Panc1 (cell line): ENCODE data around the gene EDC3. TPM values are rescaled to one million over a fixed set of nuclear protein-coding genes. Genes with fewer than 3 reads are reported as not detected.

Source experiments
- ATAC-seq: fragments of 200-7000 bp; cut with Tn5 transposase; 2 replicates; pipeline ENCODE4 v1.9.1; 2020; ENCODE audit warnings: mild to moderate bottlenecking, moderate library complexity
- BruUV-seq: library from RNA; stranded (reverse); fragments of 400-500 nt; replicated peaks from 2 replicates; lab custom pipeline; 2021; lab: Mats Ljungman, UMichigan
- CTCF ChIA-PET: fragments of 300-600 bp; sonication (Branson Sonifier 250); formaldehyde crosslinking; loops from one replicate; lab custom pipeline; 2022; ENCODE audit warnings: antibody characterized with exemption; lab: Charles Lee
- POLR2A ChIA-PET: fragments of 300-600 bp; sonication (Branson Sonifier 250); formaldehyde crosslinking; loops from one replicate; lab custom pipeline; 2022; ENCODE audit warnings: antibody characterized with exemption; lab: Charles Lee
- DNase-seq: peaks from one replicate; pipeline ENCODE4 v3.0.0-alpha.2; 2010; ENCODE audit warnings: low read depth, low spot score
- H3K27ac ChIP-seq: 2 replicates; pipeline ENCODE4 v1.5.1; 2011; ENCODE audit warnings: mild to moderate bottlenecking, low read length, inconsistent platforms
- H3K27me3 ChIP-seq: fragments of 200-500 bp; sonication (Bioruptor generic); 2 replicates; pipeline ENCODE4 v1.6.0; 2014; ENCODE audit warnings: low read length, inconsistent platforms; ENCODE audit not compliant: control insufficient read depth, insufficient read depth
- H3K36me3 ChIP-seq: fragments of 200-500 bp; sonication (Bioruptor generic); 2 replicates; pipeline ENCODE4 v1.5.1; 2014; ENCODE audit warnings: inconsistent platforms, mild to moderate bottlenecking, low read length, moderate library complexity; ENCODE audit not compliant: control insufficient read depth, insufficient read depth
- H3K4me1 ChIP-seq: 2 replicates; pipeline ENCODE4 v1.5.1; 2011; ENCODE audit warnings: inconsistent platforms, mild to moderate bottlenecking, low read length, moderate library complexity; ENCODE audit not compliant: control insufficient read depth, insufficient read depth
- H3K4me3 ChIP-seq, 2 experiments: 2 replicates each; pipeline ENCODE4 v1.5.1; 2011 to 2012; ENCODE audit warnings: low read depth in 2 of 2, low read length in 2 of 2, mild to moderate bottlenecking in 2 of 2, inconsistent platforms in 1 of 2, moderate library complexity in 1 of 2
- H3K9me3 ChIP-seq: fragments of 200-500 bp; sonication (Bioruptor generic); 2 replicates; pipeline ENCODE4 v1.5.1; 2014; ENCODE audit warnings: low read depth, mild to moderate bottlenecking, inconsistent platforms, low read length, moderate library complexity; ENCODE audit not compliant: control insufficient read depth, insufficient read depth
- POLR2AphosphoS5 ChIP-seq: IDR thresholded peaks from 2 replicates; pipeline ENCODE4 v1.6.1; 2012; ENCODE audit warnings: mild to moderate bottlenecking, low read depth, low read length, moderate library complexity
- SIN3A ChIP-seq: IDR thresholded peaks from 2 replicates; pipeline ENCODE4 v1.6.1; 2012; ENCODE audit warnings: low read depth, mild to moderate bottlenecking, low read length, moderate library complexity, borderline replicate concordance; ENCODE audit not compliant: insufficient read depth
- TCF7L2 ChIP-seq: IDR thresholded peaks from 2 replicates; pipeline ENCODE4 v1.6.1; 2011; ENCODE audit warnings: mild to moderate bottlenecking, low read depth, low read length, inconsistent platforms
- in situ Hi-C: cut with HindIII; loops from 2 replicates; pipeline ENCODE4 v1.10.0; 2016; ENCODE audit warnings: low sequenced_read_pairs, low pct_unique_long_range_greater_than_20kb
- intact Hi-C: fragments of 100-400 bp; cut with micrococcal nuclease; formaldehyde crosslinking; loops from one replicate; pipeline ENCODE4 v1.10.0; 2022; ENCODE audit not compliant: unreplicated experiment
- total RNA-seq: library from RNA; stranded (reverse); gene quantifications from one replicate; pipeline ENCODE4 v1.2.1, GENCODE V29; 2021; ENCODE audit not compliant: unreplicated experiment
- TF ChIP-seq, protein P1 (sequence below): fragments of 450-650 bp; IDR thresholded peaks from 2 replicates; pipeline ENCODE4 v1.5.1; 2017; ENCODE audit warnings: mild to moderate bottlenecking
- TF ChIP-seq, protein P2 (sequence below), 2 experiments: IDR thresholded peaks; 2 replicates each; pipeline ENCODE4 v1.6.1; 2011 to 2012; ENCODE audit warnings: low read depth in 2 of 2, control low read depth in 1 of 2, low read length in 1 of 2, mild to moderate bottlenecking in 1 of 2, moderate library complexity in 1 of 2; ENCODE audit not compliant: insufficient read depth in 1 of 2

The EDC3 gene
- total RNA-seq, 1 experiment from 2014 or later: 45.5 TPM

DNA sequence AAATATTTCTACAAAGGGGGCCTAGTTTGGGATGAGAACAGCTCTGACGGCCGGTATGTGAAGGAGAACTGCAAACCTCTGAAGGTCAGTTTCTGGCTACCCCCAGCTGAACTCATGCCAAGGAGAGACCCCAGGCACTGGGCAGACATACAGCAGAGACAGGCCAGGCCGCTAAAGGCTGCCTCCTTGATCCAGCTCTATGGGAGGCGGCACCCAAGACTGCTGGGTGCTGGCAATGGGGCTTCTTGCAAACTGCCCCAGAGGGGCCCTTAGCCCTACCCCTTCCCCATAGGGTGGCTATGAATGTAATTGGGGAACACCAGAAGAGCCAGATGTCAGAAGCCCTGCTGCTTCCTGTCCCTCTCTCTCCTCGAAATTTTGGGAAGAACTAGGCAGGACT, 66.9 kb downstream of the EDC3 start:
- ATAC-seq (no peak), DNase-seq (no peak)
- no peaks in the 10 kb centered on the region for H3K27me3 ChIP-seq
- CTCF ChIA-PET: interaction anchor here (8.4 kb wide), 1 partner anchor 141 kb away, joined by 106 read pairs; no protein-coding TSS in a partner anchor
- TF ChIP-seq TCF7L2 (no peak), SIN3A (no peak), POLR2AphosphoS5 (no peak)
- TF ChIP-seq, protein P1, sequence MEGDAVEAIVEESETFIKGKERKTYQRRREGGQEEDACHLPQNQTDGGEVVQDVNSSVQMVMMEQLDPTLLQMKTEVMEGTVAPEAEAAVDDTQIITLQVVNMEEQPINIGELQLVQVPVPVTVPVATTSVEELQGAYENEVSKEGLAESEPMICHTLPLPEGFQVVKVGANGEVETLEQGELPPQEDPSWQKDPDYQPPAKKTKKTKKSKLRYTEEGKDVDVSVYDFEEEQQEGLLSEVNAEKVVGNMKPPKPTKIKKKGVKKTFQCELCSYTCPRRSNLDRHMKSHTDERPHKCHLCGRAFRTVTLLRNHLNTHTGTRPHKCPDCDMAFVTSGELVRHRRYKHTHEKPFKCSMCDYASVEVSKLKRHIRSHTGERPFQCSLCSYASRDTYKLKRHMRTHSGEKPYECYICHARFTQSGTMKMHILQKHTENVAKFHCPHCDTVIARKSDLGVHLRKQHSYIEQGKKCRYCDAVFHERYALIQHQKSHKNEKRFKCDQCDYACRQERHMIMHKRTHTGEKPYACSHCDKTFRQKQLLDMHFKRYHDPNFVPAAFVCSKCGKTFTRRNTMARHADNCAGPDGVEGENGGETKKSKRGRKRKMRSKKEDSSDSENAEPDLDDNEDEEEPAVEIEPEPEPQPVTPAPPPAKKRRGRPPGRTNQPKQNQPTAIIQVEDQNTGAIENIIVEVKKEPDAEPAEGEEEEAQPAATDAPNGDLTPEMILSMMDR: no peak
- TF ChIP-seq, protein P2, sequence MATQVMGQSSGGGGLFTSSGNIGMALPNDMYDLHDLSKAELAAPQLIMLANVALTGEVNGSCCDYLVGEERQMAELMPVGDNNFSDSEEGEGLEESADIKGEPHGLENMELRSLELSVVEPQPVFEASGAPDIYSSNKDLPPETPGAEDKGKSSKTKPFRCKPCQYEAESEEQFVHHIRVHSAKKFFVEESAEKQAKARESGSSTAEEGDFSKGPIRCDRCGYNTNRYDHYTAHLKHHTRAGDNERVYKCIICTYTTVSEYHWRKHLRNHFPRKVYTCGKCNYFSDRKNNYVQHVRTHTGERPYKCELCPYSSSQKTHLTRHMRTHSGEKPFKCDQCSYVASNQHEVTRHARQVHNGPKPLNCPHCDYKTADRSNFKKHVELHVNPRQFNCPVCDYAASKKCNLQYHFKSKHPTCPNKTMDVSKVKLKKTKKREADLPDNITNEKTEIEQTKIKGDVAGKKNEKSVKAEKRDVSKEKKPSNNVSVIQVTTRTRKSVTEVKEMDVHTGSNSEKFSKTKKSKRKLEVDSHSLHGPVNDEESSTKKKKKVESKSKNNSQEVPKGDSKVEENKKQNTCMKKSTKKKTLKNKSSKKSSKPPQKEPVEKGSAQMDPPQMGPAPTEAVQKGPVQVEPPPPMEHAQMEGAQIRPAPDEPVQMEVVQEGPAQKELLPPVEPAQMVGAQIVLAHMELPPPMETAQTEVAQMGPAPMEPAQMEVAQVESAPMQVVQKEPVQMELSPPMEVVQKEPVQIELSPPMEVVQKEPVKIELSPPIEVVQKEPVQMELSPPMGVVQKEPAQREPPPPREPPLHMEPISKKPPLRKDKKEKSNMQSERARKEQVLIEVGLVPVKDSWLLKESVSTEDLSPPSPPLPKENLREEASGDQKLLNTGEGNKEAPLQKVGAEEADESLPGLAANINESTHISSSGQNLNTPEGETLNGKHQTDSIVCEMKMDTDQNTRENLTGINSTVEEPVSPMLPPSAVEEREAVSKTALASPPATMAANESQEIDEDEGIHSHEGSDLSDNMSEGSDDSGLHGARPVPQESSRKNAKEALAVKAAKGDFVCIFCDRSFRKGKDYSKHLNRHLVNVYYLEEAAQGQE (IDR thresholded peaks at IDR 0.05; ENCODE audit: insufficient read depth in 1 of 2, low read depth in 2 of 2, low read length in 1 of 2): no peak
- in situ Hi-C loops: loop anchor here (25.0 kb wide), 1 partner anchor 133 kb away; no protein-coding TSS in a partner anchor
- intact Hi-C loops: no loop called here
- no peaks in the 10 kb centered on the region for H3K9me3 ChIP-seq
- peaks cover 28% of the 10 kb centered on the region for H3K36me3 ChIP-seq
- H3K4me3 ChIP-seq: no peak overlapping the region
- H3K4me1 ChIP-seq: no peaks in the 10 kb centered on the region
- POLR2A ChIA-PET: no interaction called here
- BruUV-seq: no TSS peak
- H3K27ac ChIP-seq: no peak overlapping the region

DNA sequence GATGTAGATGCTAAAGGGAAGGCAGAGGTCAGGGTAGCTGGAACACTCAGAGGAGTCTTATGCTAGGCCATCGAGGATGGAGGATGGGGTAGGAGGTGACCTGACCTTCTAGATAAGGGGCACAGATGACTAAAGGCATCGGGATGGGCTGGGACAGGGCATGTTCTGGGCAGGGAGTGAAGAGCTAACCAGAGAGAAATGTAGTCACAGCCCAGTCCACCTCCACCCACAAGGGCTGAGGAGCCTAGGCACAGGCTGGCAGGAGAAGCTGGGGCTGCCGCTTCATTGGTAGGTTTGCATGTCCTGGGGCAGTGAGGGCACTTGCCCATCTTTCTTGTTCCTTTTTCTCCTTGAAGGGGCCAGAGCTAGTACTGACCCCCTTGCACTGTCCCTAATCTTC, 67.6 kb downstream of the EDC3 start:
- ChIA-PET POLR2A (no interaction called here), CTCF (interaction anchor here (0.6 kb wide), 2 partner anchors 72 to 94 kb away, joined by 3 to 4 read pairs; no protein-coding TSS in a partner anchor)
- H3K4me3 ChIP-seq: no peak overlapping the region
- BruUV-seq: no TSS peak
- no peaks in the 10 kb centered on the region for H3K9me3 ChIP-seq
- H3K4me1 ChIP-seq: no peaks in the 10 kb centered on the region
- in situ Hi-C loops (loop anchor here (25.0 kb wide), 1 partner anchor 134 kb away; no protein-coding TSS in a partner anchor), intact Hi-C loops (no loop called here)
- DNase-seq (no peak), ATAC-seq (no peak)
- no peak overlapping the region for H3K27ac ChIP-seq
- no peaks in the 10 kb centered on the region for H3K27me3 ChIP-seq
- TF ChIP-seq, protein P1: no peak
- TF ChIP-seq SIN3A (no peak), TCF7L2 (no peak), POLR2AphosphoS5 (no peak)
- TF ChIP-seq, protein P2 (IDR thresholded peaks at IDR 0.05; ENCODE audit: insufficient read depth in 1 of 2, low read depth in 2 of 2, low read length in 1 of 2): no peak
- peaks cover 26% of the 10 kb centered on the region for H3K36me3 ChIP-seq
